GM19438 (cell line): ENCODE results near the gene WFS1.

Experiments
- ATAC-seq: cut with Tn5 transposase; IDR thresholded peaks from one replicate; pipeline ENCODE4 v1.9.1; 2021; ENCODE audit warnings: low read depth; ENCODE audit not compliant: unreplicated experiment

Gene WFS1

GRCh38 chr4:6233929-6234328 is 35.7 kb upstream of the WFS1 start:
- no peak for ATAC-seq

DNA sequence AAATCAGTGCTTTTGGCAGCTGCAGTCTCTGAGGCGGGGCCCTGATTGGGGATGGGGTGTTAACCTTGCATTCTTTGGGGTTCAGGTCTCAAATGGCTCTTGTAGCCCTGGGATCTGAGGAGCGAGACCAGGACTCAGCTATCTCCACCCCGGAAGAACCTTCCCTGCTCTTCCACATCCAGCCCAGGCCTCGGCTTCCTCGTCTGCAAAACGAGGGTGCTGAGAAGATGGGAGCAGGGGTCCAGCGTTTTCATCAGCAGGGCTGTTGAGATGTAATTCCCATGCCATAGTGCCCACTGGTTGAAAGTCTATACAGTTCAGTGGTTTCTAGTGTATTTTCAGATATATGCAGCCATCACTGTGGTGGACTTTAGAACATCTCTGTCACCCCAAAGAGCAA is 34.6 kb upstream of the WFS1 start:
- no peak for ATAC-seq

DNA sequence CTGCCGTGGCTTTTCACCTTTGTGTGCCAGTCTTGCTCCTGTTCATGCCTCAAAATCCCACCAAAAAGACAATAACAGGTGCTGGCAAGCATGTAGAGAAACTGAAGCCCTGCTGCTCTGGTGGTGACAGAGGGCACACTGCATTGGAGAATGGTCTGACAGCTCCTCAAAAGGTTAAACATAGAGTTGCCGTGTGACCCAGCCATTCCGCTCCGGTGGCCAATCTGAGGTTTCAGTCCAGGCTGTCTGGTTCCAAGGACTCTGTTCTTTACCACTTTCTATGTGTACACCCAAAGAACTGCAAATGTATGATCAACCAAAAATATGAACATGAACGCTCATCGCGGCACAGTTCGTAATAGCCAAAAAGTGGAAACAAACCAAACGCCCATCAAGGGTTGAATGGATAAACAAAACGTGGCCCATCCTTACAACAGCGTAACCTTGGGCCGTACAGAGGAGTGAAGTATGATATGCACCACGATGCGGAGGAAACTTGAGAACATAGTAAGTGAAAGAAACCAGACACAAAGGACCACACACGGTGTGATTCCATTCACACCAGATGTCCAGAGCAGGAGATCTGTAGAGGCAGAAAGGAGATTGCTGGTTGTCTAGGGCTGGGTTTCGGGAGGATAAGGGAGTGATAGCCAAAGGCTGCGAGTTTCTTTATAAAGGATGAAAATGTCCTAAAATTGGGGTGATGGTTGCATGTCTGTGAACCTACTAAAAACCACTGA is 33.6 kb upstream of the WFS1 start:
- no peak for ATAC-seq

DNA sequence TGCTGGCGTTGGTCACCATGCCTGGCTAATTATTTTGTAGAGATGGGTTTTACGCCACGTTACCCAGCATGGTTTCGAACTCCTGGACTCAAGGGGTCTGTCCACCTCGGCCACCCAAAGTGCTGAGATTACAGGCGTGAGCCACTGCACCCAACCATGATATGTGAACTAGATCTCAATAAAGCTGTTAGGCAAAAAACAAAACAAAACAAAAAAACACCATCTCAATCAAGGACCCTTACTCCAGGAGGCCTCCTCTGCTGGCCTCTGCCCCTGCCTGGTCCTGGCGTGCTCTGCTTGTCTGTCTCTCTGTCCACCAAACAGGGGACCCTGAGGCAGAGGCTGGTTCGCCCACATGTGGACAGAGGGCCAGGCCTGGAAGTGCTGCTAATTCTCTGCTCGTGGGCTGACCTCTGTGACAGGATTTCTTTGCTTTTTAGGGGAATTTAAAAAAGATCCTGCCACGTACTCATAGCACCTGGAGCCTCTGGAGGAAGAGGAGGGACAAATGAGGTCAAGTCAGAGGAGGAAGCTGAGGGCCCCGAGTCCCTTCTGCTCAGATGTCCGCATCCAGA is 32.7 kb upstream of the WFS1 start:
- no peak for ATAC-seq

DNA sequence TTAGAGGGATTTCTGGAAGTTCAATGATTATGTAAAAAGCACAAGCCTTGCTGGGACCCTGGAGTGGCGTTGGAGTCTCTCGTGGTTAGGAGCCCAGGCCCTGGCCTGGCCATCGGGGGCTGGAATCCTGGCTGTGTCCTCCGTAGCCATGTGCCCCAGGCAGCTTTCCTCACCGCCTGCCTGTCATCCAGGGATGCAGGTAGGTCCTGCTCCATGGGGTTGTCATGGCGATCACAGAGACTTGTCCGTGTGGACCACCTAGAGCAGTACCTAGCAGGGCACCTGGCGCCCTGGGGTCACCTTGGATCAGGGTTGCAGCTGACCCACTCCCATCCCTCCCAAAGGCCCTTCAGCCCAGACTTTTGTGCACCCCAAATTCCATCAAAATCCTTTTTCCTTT is 30.2 kb upstream of the WFS1 start:
- ATAC-seq: no peak

DNA sequence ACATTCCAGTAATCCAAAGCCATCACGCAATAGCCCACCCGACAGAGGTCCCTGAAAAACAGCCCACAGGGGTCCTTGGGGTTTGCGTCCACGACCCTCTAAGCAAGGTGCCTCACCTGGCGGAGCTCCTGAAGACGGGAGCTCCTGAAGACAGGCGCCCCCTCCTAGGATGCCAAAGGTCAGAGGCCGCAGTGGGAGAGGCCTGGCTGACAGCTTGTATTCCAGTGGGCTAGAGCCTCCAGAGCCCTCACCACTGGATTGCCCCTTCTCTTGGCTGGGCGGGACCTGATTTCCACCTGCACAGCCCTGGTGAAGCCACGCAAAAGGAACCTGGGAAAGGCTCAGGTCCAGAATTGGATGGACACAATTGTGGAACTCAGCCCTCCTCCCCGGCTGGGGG is 29.7 kb upstream of the WFS1 start:
- no peak for ATAC-seq

- no peak for ATAC-seq
Measured at GRCh38 chr4:6241062-6241845, 28.4 kb upstream of the WFS1 start.

DNA sequence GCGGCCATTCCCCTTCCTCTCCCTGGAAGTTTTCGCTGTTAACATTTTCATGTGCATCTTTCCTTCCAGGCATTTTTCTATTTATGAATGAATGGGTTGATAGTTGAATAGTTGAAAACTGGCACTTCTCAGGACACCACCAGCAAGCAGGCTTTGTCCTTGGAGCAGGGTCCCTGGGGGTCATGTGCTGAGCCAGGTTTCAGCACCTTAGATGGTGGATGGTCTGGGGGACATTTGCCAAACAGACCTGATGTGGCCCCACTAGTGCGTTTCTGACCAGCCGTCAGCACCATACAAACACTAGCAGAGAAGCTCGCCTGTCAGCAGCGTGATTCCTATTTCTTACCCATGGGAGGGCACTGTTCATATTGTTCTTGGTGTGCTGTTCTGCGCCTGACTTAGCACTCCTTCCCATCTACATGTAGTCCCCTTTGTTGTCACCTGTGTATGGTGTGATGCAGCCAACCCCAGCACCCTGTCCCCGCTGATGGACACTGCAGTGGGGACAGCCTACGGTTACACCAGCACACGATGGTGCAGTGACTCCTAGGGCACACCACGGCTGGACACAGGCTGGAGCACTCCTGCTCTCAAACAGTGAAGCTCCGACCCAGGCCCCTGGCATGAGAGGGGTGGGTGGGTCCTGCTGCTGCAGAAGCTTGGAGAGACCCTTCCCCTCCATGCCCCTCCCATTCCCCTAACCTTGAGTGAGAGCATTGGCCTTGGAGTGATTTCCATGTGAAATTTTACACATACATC is 27.2 kb upstream of the WFS1 start:
- ATAC-seq: no peak

DNA sequence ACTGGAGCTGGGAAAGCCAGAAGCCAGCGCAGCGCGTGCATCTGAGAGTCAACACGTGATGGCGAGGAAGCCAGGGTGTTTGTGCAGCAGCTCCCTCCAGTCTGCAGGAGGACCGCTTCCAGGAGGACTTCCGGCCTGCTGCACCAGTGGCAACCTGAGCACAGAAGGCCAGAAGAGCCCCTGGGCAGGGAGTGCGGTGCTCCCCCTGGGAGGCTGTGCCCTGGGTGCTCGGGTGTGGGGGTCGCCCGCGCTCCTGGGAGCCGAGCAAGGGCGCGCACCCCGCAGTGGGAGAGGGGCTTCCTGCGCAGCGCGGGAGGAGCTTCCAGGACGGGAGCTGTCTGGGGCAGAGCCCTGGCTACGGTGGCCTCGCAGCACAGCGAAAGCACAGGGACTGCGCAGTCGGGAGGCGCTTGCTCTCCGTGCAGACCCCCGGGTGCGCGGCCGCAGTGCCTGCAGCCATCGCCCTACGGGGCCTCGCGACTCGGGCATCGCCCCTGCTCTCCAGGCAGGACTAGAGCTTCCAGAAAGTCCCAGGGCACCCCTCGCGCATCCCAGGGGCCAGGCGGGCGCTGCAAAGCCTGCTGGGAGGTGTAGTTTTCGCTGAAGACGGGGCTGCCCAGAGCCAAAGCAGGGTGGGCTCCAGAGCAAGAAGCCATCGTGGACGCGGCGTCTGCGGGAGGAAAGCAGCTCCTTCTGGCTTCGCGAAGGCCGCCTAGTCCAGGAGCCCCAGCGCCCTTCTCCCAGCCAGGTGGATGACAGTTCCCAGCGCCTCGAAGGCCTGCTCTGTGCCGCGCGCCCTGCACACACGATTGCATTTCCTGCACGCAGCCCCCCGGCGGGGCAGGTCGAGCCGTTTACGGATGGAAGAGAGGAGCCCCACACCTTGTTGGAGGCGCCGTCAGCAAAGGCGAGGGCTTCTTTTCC is 24.1 kb upstream of the WFS1 start:
- no peak for ATAC-seq

GRCh38 chr4:6246170-6246634 is 23.4 kb upstream of the WFS1 start:
- no peak for ATAC-seq

GRCh38 chr4:6248394-6248793 is 21.3 kb upstream of the WFS1 start:
- ATAC-seq: no peak

DNA sequence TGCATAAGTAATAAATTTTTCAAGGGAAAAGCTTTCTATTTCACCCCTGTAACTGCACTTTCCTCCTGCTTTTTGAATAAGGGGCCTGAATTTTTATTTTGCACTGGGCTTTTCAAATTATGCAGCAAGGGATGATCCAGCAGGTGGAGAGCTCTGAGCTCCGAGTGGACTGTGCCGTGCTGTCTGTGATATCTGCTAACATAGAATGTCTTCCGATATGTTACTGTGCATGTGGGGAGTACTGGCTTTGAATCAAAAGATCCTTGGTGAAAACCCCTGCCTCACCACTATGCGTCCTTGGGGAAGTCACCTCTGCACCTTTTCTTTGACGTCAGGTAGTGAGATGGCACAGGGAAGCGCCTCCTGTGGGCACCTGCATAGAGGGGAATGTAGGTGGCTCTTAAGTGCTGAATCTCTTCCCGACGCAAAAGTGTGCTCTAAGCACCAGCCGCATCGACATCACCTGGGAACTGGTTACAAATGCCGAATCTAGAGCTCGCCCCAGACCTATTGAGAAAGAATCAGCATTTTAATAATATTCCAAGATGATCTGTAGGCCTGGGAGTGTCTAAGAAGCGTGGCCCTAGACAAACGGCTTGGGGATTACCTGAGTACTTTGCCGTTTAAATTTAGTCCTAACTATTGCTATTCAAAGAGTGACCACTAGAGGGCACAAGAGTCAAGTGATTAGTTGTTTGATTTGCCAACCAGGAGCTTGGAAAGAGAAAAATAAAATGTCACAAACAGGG is 19.2 kb upstream of the WFS1 start:
- no peak for ATAC-seq

GRCh38 chr4:6250984-6251295 is 18.7 kb upstream of the WFS1 start:
- ATAC-seq: no peak

DNA sequence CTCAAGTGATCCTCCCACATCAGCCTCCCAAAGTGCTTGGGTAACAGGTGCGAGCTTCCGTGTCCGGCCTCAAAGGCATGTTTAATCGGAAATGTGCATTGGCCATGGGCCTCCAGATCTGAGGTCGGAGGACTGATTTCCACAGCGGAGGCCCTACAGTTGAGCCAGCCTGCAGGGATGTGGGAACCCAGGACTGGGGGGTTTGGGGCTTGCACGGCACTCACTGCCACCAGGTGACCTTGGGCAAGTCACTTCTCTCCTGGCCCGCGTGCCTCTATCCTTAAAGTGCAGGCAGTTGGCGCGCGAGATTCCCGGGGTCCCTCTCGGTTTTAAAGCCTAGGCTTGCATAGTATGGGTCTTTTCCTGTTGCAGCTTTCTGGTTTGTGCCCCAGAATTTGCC is 18.3 kb upstream of the WFS1 start:
- no peak for ATAC-seq

GRCh38 chr4:6252051-6252450 is 17.6 kb upstream of the WFS1 start:
- ATAC-seq: no peak

DNA sequence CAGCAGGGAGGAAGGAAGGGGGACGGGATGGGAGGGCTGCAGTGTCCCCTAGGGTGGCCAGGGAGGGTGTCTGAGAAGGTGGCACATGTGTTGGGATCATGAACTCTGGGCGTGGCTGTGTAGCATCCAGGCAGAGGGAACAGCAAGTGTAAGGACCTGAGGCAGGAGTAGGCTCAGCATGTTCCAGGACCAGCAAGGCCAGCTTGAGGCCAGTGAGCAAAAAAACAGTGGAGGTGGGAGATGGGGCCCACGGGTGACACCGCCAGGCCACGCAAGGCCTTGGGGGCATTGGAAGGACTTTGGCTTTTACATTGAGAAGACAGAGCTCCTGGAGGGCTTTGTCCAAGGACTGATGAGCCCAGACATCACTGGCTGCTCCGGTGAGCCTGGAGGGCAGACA is 16.5 kb upstream of the WFS1 start:
- ATAC-seq: no peak

DNA sequence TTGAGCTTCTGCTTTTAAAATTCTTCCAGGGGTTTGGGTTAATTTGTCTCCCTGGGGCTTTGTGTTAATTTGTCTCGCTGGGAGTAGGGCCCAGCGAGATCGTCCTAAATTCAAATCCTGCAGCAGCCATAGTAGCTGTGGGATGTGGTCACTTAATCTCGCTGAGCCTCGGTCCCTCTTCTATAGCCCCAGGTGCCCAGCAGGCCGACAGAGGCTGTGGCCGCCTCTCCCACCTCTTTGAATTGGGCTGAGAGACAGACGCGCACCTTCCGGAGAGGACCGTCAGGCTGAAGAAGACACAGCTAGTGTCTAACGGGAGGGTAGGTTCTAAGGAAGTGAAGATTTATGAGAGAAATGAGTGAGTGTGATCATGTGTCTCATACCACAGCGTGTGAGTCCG is 15.7 kb upstream of the WFS1 start:
- ATAC-seq: no peak

DNA sequence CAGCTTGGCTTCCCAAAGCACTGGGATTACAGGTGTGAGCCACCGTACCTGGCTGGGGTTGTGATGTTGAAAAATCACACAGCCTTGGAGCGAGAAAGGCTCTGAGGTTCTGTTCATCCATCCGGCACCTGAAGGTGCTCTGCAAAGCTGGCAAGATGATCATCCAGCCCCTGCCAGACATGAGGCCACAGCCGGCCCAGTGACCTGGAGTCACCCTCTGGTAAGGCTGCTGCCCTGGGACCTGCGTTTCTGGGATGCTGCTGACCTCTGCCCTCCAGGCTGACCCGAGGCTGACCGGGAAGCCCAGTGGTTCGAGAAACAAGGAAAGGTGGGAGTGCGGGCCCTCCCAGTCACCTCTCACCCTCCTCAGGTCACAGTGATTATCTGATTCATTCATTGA is 13.5 kb upstream of the WFS1 start:
- no peak for ATAC-seq

DNA sequence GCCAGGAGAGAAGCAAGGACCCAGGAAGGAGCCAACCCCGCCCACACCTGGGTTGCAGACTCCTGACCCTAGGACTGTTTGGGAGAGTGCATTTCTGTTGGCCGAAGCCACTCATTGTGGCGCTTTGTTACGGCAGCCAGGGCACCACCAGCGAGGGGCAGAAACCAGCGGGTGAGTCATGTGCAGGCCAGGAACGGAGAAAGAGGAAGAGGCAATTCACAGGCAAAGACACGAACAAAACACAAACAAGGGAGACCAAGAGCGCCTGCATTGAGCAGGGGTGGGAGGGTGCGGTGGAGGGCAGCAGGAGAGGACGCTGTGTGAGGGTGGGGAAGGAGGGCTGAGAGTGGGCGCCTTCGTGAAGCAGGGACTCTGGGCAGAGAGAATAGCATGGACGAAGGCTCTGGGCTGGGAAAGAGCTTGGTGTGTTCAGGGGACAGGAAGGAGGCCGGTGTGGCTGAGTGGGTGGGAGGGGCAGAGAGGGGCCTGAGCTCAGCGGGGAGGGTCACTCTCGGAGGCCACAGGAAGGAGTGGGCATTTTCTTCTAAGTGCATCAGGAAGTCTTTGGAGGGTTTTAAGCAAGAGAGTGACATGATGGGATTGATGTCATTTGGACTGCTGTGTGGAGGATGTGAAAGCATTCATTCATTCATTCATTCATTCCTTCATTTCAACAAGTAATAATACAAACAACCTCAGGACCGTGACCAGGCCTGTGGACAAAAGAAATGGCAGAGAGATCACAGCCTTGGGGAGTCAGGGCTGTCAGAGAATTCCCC is 12.2 kb upstream of the WFS1 start:
- ATAC-seq: no peak
